Progenitor cell of endocrine pancreas (in vitro differentiated cells): Measurements from ENCODE around the gene TRPV4. TPM values are rescaled to one million over a fixed set of nuclear protein-coding genes. Genes with fewer than 3 reads are reported as not detected.

Experiments
- DNase-seq: peaks from one replicate; pipeline ENCODE4 v3.0.0; 2021; ENCODE audit warnings: low spot score; ENCODE audit not compliant: unreplicated experiment
- H3K27ac Mint-ChIP-seq: 2 replicates; pipeline ENCODE4 v1.8.0; 2021; ENCODE audit warnings: mild to moderate bottlenecking, moderate library complexity, mixed read lengths
- H3K27me3 Mint-ChIP-seq: 2 replicates; pipeline ENCODE4 v1.8.0; 2021; ENCODE audit warnings: mixed read lengths
- H3K36me3 Mint-ChIP-seq: 2 replicates; pipeline ENCODE4 v1.8.0; 2022; ENCODE audit warnings: mixed read lengths; ENCODE audit not compliant: insufficient read depth
- H3K4me1 Mint-ChIP-seq: 2 replicates; pipeline ENCODE4 v1.8.0; 2021; ENCODE audit warnings: low read depth, mixed read lengths
- H3K4me3 Mint-ChIP-seq: 2 replicates; pipeline ENCODE4 v1.8.0; 2021; ENCODE audit warnings: low read depth, mild to moderate bottlenecking, moderate library complexity, mixed read lengths
- H3K9me3 Mint-ChIP-seq: 2 replicates; pipeline ENCODE4 v1.8.0; 2021; ENCODE audit warnings: low read depth, mixed read lengths
- CTCF ChIP-seq: fragments of 200-600 bp; sonication (generic); IDR thresholded peaks from one replicate; pipeline ENCODE4 v1.5.0; 2021; ENCODE audit warnings: antibody characterized with exemption, mild to moderate bottlenecking; ENCODE audit not compliant: unreplicated experiment
- total RNA-seq: library from RNA; stranded (reverse); gene quantifications from 2 replicates; pipeline ENCODE4 v1.2.1, GENCODE V29; 2021

The TRPV4 gene
- total RNA-seq, 1 donor from 2014 or later: 5.2 TPM

GRCh38 chr12:109820816-109821381, 12.3 kb downstream of the TRPV4 start:
- Mint-ChIP-seq H3K4me1 (no peaks in the 10 kb centered on the region), H3K9me3 (no peaks in the 10 kb centered on the region), H3K36me3 (no peaks in the 10 kb centered on the region), H3K27ac (no peak overlapping the region), H3K4me3 (no peak overlapping the region), H3K27me3 (no peaks in the 10 kb centered on the region)
- no peak for TF ChIP-seq CTCF
- DNase-seq: no peak

GRCh38 chr12:109818905-109819500, 14.2 kb downstream of the TRPV4 start:
- Mint-ChIP-seq H3K27me3 (no peaks in the 10 kb centered on the region), H3K4me1 (no peaks in the 10 kb centered on the region), H3K36me3 (no peaks in the 10 kb centered on the region), H3K9me3 (no peaks in the 10 kb centered on the region), H3K4me3 (no peak overlapping the region), H3K27ac (no peak overlapping the region)
- no peak for TF ChIP-seq CTCF
- DNase-seq: no peak

DNA sequence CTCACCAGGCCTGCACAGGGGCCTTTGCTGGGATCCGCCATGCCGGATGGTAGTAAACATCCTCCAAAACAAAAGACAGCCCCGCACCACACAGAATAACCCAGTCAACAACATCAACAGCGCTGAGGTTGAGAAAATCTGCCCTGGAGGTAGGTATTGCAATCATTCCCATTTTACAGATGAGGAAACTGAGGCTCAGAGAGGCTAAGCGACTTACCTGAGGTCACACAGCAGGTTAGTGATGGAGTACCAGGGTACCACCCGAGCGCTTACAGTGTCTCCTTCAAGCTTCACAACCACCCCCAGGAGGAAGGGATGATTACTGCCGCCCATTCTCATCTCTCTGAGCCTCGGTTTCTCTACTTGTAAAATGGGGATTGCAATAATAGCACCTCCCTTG, 14.9 kb downstream of the TRPV4 start:
- Mint-ChIP-seq H3K27me3 (no peaks in the 10 kb centered on the region), H3K27ac (no peak overlapping the region), H3K4me3 (no peak overlapping the region), H3K4me1 (no peaks in the 10 kb centered on the region), H3K36me3 (no peaks in the 10 kb centered on the region), H3K9me3 (no peaks in the 10 kb centered on the region)
- DNase-seq: no peak
- no peak for TF ChIP-seq CTCF

DNA sequence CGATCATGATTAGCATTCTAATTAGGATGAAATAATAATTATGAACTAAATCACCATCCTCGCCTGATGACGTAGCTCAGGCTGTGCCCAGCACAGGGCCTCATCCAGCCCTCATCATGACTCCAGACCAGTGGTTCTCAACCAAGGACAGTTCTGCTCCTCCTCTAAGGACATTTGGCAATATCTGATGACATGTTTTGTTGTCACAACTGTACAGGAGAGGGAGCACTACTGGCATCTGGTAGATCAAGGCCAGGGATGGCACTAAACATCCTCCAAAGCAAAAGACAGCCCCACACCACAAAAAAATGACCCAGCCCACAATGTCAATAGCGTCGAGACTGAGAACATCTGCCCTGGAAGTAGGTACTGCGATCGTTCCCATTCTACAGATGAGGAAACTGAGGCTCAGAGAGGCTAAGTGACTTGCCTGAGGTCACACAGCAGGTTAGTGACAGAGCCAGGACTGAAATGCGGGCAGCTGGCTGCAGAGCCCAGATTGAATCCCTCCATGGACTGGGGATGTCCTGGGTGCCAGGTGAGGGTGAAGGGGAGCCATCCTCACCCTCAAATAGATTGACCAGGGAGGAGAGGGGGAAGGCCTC, 15.5 kb downstream of the TRPV4 start:
- Mint-ChIP-seq H3K9me3 (no peaks in the 10 kb centered on the region), H3K27ac (no peak overlapping the region), H3K4me1 (no peaks in the 10 kb centered on the region), H3K4me3 (no peak overlapping the region), H3K36me3 (no peaks in the 10 kb centered on the region), H3K27me3 (no peaks in the 10 kb centered on the region)
- no peak for DNase-seq
- TF ChIP-seq CTCF: no peak

- H3K4me3 Mint-ChIP-seq: no peak overlapping the region
- H3K27ac Mint-ChIP-seq: no peak overlapping the region
- no peaks in the 10 kb centered on the region for H3K4me1 Mint-ChIP-seq
- TF ChIP-seq CTCF: no peak
- no peaks in the 10 kb centered on the region for H3K9me3 Mint-ChIP-seq
- DNase-seq: no peak
- H3K36me3 Mint-ChIP-seq: no peaks in the 10 kb centered on the region
- H3K27me3 Mint-ChIP-seq: no peaks in the 10 kb centered on the region
Measured at GRCh38 chr12:109816870-109817269, 16.3 kb downstream of the TRPV4 start.
